ENCODE measurements around the gene FOSB.

- TF ChIP-seq POLR2AphosphoS5 (IDR thresholded peaks at IDR 0.05) (no peak), EP300 (IDR thresholded peaks at IDR 0.05) (no peak)
Measured at GRCh38 chr19:45456500-45456815, 11.3 kb upstream of the FOSB start.

Data from gastroesophageal sphincter (tissue), 2 donors.